HG03520 (cell line): ENCODE results near the gene NKD2.
"Not testable (repeated sequence)": the region's sequence is repeated elsewhere in the genome, so short reads cannot be mapped to it uniquely, and the experiment has no call there.

ENCODE experiments used
- ATAC-seq: cut with Tn5 transposase; IDR thresholded peaks from one replicate; pipeline ENCODE4 v1.9.1; 2021; ENCODE audit warnings: mild to moderate bottlenecking, moderate library complexity; ENCODE audit not compliant: unreplicated experiment

Gene NKD2

GRCh38 chr5:1012900-1013237, 4.3 kb downstream of the NKD2 start:
- no peak for ATAC-seq

GRCh38 chr5:1013238-1013947, 4.8 kb downstream of the NKD2 start:
- no peak for ATAC-seq

GRCh38 chr5:1013948-1014301, 5.3 kb downstream of the NKD2 start:
- no peak for ATAC-seq

- no peak for ATAC-seq
These were observed 5.7 kb downstream of the NKD2 start for GRCh38 chr5:1014346-1014745.

GRCh38 chr5:1014781-1015221, 6.2 kb downstream of the NKD2 start:
- no peak for ATAC-seq

GRCh38 chr5:1015507-1015906, 6.9 kb downstream of the NKD2 start:
- ATAC-seq: no peak

GRCh38 chr5:1016036-1016435, 7.4 kb downstream of the NKD2 start:
- no peak for ATAC-seq

- ATAC-seq: no peak
These were observed 7.9 kb downstream of the NKD2 start for GRCh38 chr5:1016476-1016875.

- ATAC-seq: no peak
These were observed 8.5 kb downstream of the NKD2 start for GRCh38 chr5:1017056-1017455.

GRCh38 chr5:1017691-1018455, 9.3 kb downstream of the NKD2 start:
- no peak for ATAC-seq

- ATAC-seq: no peak
These were observed 10.0 kb downstream of the NKD2 start for GRCh38 chr5:1018596-1018995.

GRCh38 chr5:1019001-1019905, 10.7 kb downstream of the NKD2 start:
- ATAC-seq: no peak

GRCh38 chr5:1020452-1020961, 11.9 kb downstream of the NKD2 start:
- ATAC-seq: no peak

- no peak for ATAC-seq
These were observed 12.8 kb downstream of the NKD2 start for GRCh38 chr5:1021136-1021968.

GRCh38 chr5:1021969-1022336, 13.4 kb downstream of the NKD2 start:
- ATAC-seq: not testable (repeated sequence)

- no peak for ATAC-seq
These were observed 18.4 kb downstream of the NKD2 start for GRCh38 chr5:1026700-1027621.

GRCh38 chr5:1027631-1028441, 19.2 kb downstream of the NKD2 start:
- no peak for ATAC-seq

- ATAC-seq: no peak
These were observed 20.1 kb downstream of the NKD2 start for GRCh38 chr5:1028481-1029281.
